Esophagus muscularis mucosa (tissue), 4 donors: ENCODE results near the gene MOB2.

ENCODE experiments used
- EP300 ChIP-seq: sonication (generic); formaldehyde crosslinking; IDR thresholded peaks from one replicate; pipeline ENCODE4 v1.6.1; 2017; ENCODE audit warnings: antibody characterized with exemption
- POLR2A ChIP-seq: fragments of 450-650 bp; IDR thresholded peaks from one replicate; pipeline ENCODE4 v1.6.1; 2017; ENCODE audit warnings: antibody characterized with exemption, moderate library complexity, mild to moderate bottlenecking, low read depth
- TF ChIP-seq, protein P1 (sequence below), 3 experiments: fragments of 200-600 bp in 2 of 3; fragments of 450-650 bp in 1 of 3; sonication (generic) in 2 of 3; IDR thresholded peaks; one replicate each; pipeline ENCODE4 v1.5.1; 2017 to 2019; ENCODE audit warnings: antibody characterized with exemption in 3 of 3, mild to moderate bottlenecking in 2 of 3, moderate library complexity in 1 of 3

DNA sequence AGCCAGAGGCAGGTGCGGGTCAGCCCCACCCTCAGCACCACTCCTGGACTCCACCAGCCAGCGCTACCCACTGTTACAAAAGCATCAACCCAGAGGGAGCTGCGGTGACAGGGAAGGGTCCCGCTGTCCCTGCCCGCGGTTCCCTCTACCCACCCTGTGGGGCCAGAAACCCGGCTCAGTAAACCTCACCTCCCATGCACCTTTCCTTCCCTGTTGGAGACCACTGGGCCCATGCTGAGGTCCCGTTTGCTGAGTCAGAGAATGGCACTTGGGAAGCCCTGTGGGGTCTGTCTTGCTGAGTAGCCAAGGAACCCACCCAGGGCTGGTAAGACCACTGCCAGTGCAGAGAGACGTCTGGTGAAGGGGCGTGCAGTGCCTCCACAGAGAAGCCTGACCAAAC, 42.1 kb upstream of the MOB2 start:
- TF ChIP-seq POLR2A (no peak), EP300 (no peak)
- TF ChIP-seq, protein P1, sequence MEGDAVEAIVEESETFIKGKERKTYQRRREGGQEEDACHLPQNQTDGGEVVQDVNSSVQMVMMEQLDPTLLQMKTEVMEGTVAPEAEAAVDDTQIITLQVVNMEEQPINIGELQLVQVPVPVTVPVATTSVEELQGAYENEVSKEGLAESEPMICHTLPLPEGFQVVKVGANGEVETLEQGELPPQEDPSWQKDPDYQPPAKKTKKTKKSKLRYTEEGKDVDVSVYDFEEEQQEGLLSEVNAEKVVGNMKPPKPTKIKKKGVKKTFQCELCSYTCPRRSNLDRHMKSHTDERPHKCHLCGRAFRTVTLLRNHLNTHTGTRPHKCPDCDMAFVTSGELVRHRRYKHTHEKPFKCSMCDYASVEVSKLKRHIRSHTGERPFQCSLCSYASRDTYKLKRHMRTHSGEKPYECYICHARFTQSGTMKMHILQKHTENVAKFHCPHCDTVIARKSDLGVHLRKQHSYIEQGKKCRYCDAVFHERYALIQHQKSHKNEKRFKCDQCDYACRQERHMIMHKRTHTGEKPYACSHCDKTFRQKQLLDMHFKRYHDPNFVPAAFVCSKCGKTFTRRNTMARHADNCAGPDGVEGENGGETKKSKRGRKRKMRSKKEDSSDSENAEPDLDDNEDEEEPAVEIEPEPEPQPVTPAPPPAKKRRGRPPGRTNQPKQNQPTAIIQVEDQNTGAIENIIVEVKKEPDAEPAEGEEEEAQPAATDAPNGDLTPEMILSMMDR (IDR thresholded peaks at IDR 0.05), result no peak
